DND-41 (cell line): ENCODE measurements around the gene CEP112.
"Not testable (repeated sequence)": the region's sequence is repeated elsewhere in the genome, so short reads cannot be mapped to it uniquely, and the experiment has no call there.

Experiments used
- ATAC-seq: fragments of 200-7000 bp; cut with Tn5 transposase; 3 replicates; pipeline ENCODE4 v1.9.1; 2021; ENCODE audit warnings: low read depth; ENCODE audit not compliant: insufficient read depth
- DNase-seq: peaks from one replicate; pipeline ENCODE4 v3.0.0-alpha.2; 2020
- H2AFZ ChIP-seq: 2 replicates; pipeline ENCODE4 v1.6.0; 2012; ENCODE audit warnings: low read depth, low read length
- H3K27ac ChIP-seq: 2 replicates; pipeline ENCODE4 v1.5.1; 2012; ENCODE audit warnings: low read length, inconsistent platforms
- H3K27me3 ChIP-seq: fragments of 200-600 bp; sonication (generic); 2 replicates; pipeline ENCODE4 v1.6.0; 2012; ENCODE audit warnings: low read length, mild to moderate bottlenecking, inconsistent platforms; ENCODE audit not compliant: insufficient read depth, poor library complexity
- H3K36me3 ChIP-seq: 2 replicates; pipeline ENCODE4 v1.5.1; 2012; ENCODE audit warnings: low read length, inconsistent platforms; ENCODE audit not compliant: insufficient read depth
- H3K4me1 ChIP-seq: 2 replicates; pipeline ENCODE4 v1.5.1; 2012; ENCODE audit warnings: mild to moderate bottlenecking, low read length; ENCODE audit not compliant: insufficient read depth
- H3K4me2 ChIP-seq: 2 replicates; pipeline ENCODE4 v1.6.0; 2012; ENCODE audit warnings: mild to moderate bottlenecking, moderate library complexity, low read length, inconsistent platforms; ENCODE audit not compliant: insufficient read depth
- H3K4me3 ChIP-seq, 2 experiments: fragments of 200-600 bp in 1 of 2; shearing (Covaris generic) in 1 of 2; 2 replicates each; pipeline ENCODE4 v1.5.1; 2012 to 2016; ENCODE audit warnings: inconsistent platforms in 2 of 2, low read length in 2 of 2, mild to moderate bottlenecking in 2 of 2, low read depth in 1 of 2, moderate library complexity in 1 of 2
- H3K79me2 ChIP-seq: 2 replicates; pipeline ENCODE4 v1.6.0; 2012; ENCODE audit warnings: low read length, inconsistent platforms; ENCODE audit not compliant: insufficient read depth
- H3K9ac ChIP-seq: 2 replicates; pipeline ENCODE4 v1.6.0; 2012; ENCODE audit warnings: low read depth, mild to moderate bottlenecking, inconsistent platforms, low read length, moderate library complexity
- H3K9me3 ChIP-seq: 2 replicates; pipeline ENCODE4 v1.5.1; 2012; ENCODE audit warnings: low read length, moderate library complexity, mild to moderate bottlenecking, inconsistent platforms; ENCODE audit not compliant: insufficient read depth, severe bottlenecking
- H4K20me1 ChIP-seq: 2 replicates; pipeline ENCODE4 v1.6.0; 2012; ENCODE audit warnings: low read length; ENCODE audit not compliant: insufficient read depth
- CTCF ChIP-seq: IDR thresholded peaks from 2 replicates; pipeline ENCODE4 v1.5.1; 2012; ENCODE audit warnings: borderline replicate concordance, low read length, moderate library complexity, mild to moderate bottlenecking; ENCODE audit not compliant: poor library complexity, severe bottlenecking; ENCODE audit errors: extremely low read depth
- EZH2 ChIP-seq: IDR thresholded peaks from 3 replicates; pipeline ENCODE4 v1.6.1; 2012; ENCODE audit warnings: borderline replicate concordance, low read depth, mild to moderate bottlenecking, moderate library complexity, low read length, inconsistent platforms; ENCODE audit not compliant: severe bottlenecking

The CEP112 gene

GRCh38 chr17:65683428-65683827 is 508.5 kb downstream of the CEP112 start:
- Histone ChIP-seq H3K27ac (no peak overlapping the region), H3K9me3 (no peaks in the 10 kb centered on the region), H3K4me3 (no peak overlapping the region), H3K36me3 (no peaks in the 10 kb centered on the region), H2AFZ (no peak overlapping the region), H3K4me1 (no peaks in the 10 kb centered on the region), H3K9ac (no peak overlapping the region), H4K20me1 (no peaks in the 10 kb centered on the region), H3K4me2 (no peak overlapping the region), H3K27me3 (no peaks in the 10 kb centered on the region), H3K79me2 (no peaks in the 10 kb centered on the region)
- DNase-seq (no peak), ATAC-seq (no peak)
- TF ChIP-seq EZH2 (no peak), CTCF (no peak)

- H3K36me3 ChIP-seq, H3K27me3 ChIP-seq, H3K4me3 ChIP-seq, H3K4me1 ChIP-seq, DNase-seq, H2AFZ ChIP-seq, H3K79me2 ChIP-seq, H4K20me1 ChIP-seq, H3K4me2 ChIP-seq, H3K27ac ChIP-seq, H3K9me3 ChIP-seq, H3K9ac ChIP-seq, ATAC-seq: not testable (repeated sequence)
Observed at GRCh38 chr17:65681763-65682162, 510.2 kb downstream of the CEP112 start.

- H3K27ac ChIP-seq = no peak overlapping the region
Observed at GRCh38 chr17:65679165-65679845, 512.6 kb downstream of the CEP112 start.

GRCh38 chr17:65678546-65678945 is 513.4 kb downstream of the CEP112 start:
- H3K4me3 ChIP-seq = no peak overlapping the region
- TF ChIP-seq EZH2 = no peak
- TF ChIP-seq CTCF = no peak
- H4K20me1 ChIP-seq = no peaks in the 10 kb centered on the region
- no peaks in the 10 kb centered on the region for H3K4me1 ChIP-seq
- no peak overlapping the region for H3K4me2 ChIP-seq
- H2AFZ ChIP-seq = no peak overlapping the region
- no peak overlapping the region for H3K27ac ChIP-seq
- no peaks in the 10 kb centered on the region for H3K9me3 ChIP-seq
- H3K27me3 ChIP-seq = no peaks in the 10 kb centered on the region
- no peak for ATAC-seq
- H3K79me2 ChIP-seq = no peaks in the 10 kb centered on the region
- no peak overlapping the region for H3K9ac ChIP-seq
- no peak for DNase-seq
- no peaks in the 10 kb centered on the region for H3K36me3 ChIP-seq

More at GRCh38 chr17:65679165-65679845, 512.6 kb downstream of the CEP112 start:
- DNase-seq = no peak
- H3K4me2 ChIP-seq = no peak overlapping the region
- no peaks in the 10 kb centered on the region for H3K9me3 ChIP-seq
- no peaks in the 10 kb centered on the region for H3K36me3 ChIP-seq
- ATAC-seq = no peak
- TF ChIP-seq CTCF (no peak), EZH2 (no peak)
- no peaks in the 10 kb centered on the region for H4K20me1 ChIP-seq
- no peak overlapping the region for H2AFZ ChIP-seq
- H3K27me3 ChIP-seq = no peaks in the 10 kb centered on the region
- H3K4me3 ChIP-seq = no peak overlapping the region
- no peaks in the 10 kb centered on the region for H3K4me1 ChIP-seq
- H3K79me2 ChIP-seq = no peaks in the 10 kb centered on the region
- no peak overlapping the region for H3K9ac ChIP-seq
